NCI-H2227 (cell line): ENCODE results near the gene UQCR10.
"Not testable (repeated sequence)": the region's sequence is repeated elsewhere in the genome, so short reads cannot be mapped to it uniquely, and the experiment has no call there.

Experiments
- DNase-seq: peaks from one replicate; lab custom pipeline; 2025; ENCODE audit not compliant: unreplicated experiment; lab: John Stamatoyannopoulos, UW

UQCR10 gene

GRCh38 chr22:29737251-29738117 is 29.7 kb upstream of the UQCR10 start:
- DNase-seq: no peak

- no peak for DNase-seq
Measured at GRCh38 chr22:29738118-29738815, 28.9 kb upstream of the UQCR10 start.

- no peak for DNase-seq
Measured at GRCh38 chr22:29739346-29739875, 27.8 kb upstream of the UQCR10 start.

GRCh38 chr22:29740216-29740615 is 27.0 kb upstream of the UQCR10 start:
- DNase-seq: no peak

GRCh38 chr22:29741926-29742325 is 25.2 kb upstream of the UQCR10 start:
- no peak for DNase-seq

GRCh38 chr22:29742326-29742725 is 24.8 kb upstream of the UQCR10 start:
- DNase-seq: no peak

- DNase-seq: no peak
Measured at GRCh38 chr22:29744902-29745301, 22.3 kb upstream of the UQCR10 start.

GRCh38 chr22:29747832-29748231 is 19.3 kb upstream of the UQCR10 start:
- no peak for DNase-seq

- no peak for DNase-seq
Measured at GRCh38 chr22:29748248-29748893, 18.8 kb upstream of the UQCR10 start.

- DNase-seq: no peak
Measured at GRCh38 chr22:29750029-29750428, 17.1 kb upstream of the UQCR10 start.

GRCh38 chr22:29750559-29751538 is 16.3 kb upstream of the UQCR10 start:
- no peak for DNase-seq

- DNase-seq: no peak
Measured at GRCh38 chr22:29751669-29752068, 15.5 kb upstream of the UQCR10 start.

- DNase-seq: no peak
Measured at GRCh38 chr22:29753808-29754657, 13.1 kb upstream of the UQCR10 start.

GRCh38 chr22:29754658-29755395 is 12.3 kb upstream of the UQCR10 start:
- DNase-seq: not testable (repeated sequence)

GRCh38 chr22:29755889-29756288 is 11.3 kb upstream of the UQCR10 start:
- DNase-seq: no peak

GRCh38 chr22:29756341-29756740 is 10.8 kb upstream of the UQCR10 start:
- DNase-seq: no peak

GRCh38 chr22:29757096-29757495 is 10.1 kb upstream of the UQCR10 start:
- DNase-seq: no peak

- no peak for DNase-seq
Measured at GRCh38 chr22:29758068-29758622, 9.0 kb upstream of the UQCR10 start.
